ENCODE measurements around the gene NRCAM.

- TF ChIP-seq, protein P1, sequence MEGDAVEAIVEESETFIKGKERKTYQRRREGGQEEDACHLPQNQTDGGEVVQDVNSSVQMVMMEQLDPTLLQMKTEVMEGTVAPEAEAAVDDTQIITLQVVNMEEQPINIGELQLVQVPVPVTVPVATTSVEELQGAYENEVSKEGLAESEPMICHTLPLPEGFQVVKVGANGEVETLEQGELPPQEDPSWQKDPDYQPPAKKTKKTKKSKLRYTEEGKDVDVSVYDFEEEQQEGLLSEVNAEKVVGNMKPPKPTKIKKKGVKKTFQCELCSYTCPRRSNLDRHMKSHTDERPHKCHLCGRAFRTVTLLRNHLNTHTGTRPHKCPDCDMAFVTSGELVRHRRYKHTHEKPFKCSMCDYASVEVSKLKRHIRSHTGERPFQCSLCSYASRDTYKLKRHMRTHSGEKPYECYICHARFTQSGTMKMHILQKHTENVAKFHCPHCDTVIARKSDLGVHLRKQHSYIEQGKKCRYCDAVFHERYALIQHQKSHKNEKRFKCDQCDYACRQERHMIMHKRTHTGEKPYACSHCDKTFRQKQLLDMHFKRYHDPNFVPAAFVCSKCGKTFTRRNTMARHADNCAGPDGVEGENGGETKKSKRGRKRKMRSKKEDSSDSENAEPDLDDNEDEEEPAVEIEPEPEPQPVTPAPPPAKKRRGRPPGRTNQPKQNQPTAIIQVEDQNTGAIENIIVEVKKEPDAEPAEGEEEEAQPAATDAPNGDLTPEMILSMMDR (tag by site-specific recombination; IDR thresholded peaks at IDR 0.05): no peak
- TF ChIP-seq ZSCAN30 (tag by site-specific recombination; IDR thresholded peaks at IDR 0.05) (no peak), ZBTB21 (tag by site-specific recombination; IDR thresholded peaks at IDR 0.05) (no peak)
Observed at GRCh38 chr7:108282427-108282996, 173.7 kb downstream of the NRCAM start.
